Erythroblast (primary cell): ENCODE results near the gene MYLK.

Experiments
- DNase-seq, 2 experiments: peaks; one replicate each; lab custom pipeline; 2025; lab: John Stamatoyannopoulos, UW
- GATA1 ChIP-seq: IDR thresholded peaks from 2 replicates; pipeline ENCODE4 v1.6.1; 2011; ENCODE audit warnings: low read depth, mild to moderate bottlenecking, control low read depth, low read length, moderate library complexity
- POLR2A ChIP-seq: IDR thresholded peaks from 2 replicates; pipeline ENCODE4 v1.6.1; 2011; ENCODE audit warnings: mild to moderate bottlenecking, low read length

MYLK gene

DNA sequence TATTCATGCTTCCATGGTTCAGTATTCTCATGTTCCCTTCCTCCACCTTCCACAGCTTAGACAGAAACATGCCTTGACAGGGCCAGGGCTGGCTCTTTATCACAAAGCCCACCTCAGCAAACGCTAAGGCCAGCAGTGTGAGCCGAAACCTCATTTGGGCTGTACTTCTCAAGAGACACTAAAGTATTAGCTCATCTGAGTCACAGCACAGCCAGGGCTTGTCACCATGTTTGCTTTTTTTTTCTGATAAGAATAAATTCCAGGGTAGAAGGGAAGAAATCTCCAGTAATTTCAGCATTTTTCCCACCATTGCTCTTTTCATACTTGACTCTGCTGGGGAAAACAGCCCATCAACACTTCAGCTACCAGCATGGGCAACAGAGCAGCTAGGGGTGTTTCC is 95.4 kb downstream of the MYLK start:
- TF ChIP-seq GATA1 (no peak), POLR2A (no peak)

DNA sequence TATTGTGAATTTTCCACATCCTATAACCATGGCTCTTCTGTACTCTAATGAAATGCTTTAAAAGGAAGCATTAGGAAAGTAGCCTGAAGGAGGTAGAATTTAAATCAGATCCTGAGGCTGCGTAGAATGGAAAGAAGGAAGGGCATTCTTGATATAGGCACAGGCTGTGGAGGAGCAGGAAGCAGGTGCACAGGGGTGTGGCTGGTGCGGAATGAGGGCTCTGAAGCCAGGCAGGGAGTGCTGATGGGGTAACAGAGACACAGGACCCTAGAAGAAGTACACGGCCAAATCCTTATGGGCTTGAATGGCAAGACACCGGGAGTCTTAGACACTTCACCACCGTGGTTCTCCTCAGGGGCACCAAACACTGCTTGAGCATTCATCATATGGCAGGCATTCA is 97.0 kb downstream of the MYLK start:
- no peak for TF ChIP-seq GATA1
- TF ChIP-seq POLR2A: no peak
- no peak for DNase-seq

More for the DNA sequence above, 95.4 kb downstream of the MYLK start:
- no peak for DNase-seq

DNA sequence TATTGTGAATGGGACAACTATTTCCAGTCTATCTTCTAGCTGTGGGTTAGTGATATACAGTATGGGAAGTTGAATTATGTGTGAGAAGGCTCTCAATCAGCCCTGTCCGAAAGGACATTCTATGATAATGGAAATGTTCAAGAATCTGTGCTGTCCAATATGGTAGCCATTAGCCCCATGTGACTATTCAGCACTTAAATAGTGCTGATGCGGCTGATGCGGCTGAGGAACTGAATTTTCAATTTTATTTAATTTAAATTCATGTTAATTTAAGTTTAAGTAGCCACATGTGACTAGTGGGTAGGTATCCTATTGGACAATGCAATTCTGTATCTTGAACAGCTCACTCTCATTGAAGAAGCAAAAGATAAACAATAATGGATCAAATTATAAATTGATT is 98.5 kb downstream of the MYLK start:
- DNase-seq: no peak
- TF ChIP-seq GATA1 (no peak), POLR2A (no peak)

DNA sequence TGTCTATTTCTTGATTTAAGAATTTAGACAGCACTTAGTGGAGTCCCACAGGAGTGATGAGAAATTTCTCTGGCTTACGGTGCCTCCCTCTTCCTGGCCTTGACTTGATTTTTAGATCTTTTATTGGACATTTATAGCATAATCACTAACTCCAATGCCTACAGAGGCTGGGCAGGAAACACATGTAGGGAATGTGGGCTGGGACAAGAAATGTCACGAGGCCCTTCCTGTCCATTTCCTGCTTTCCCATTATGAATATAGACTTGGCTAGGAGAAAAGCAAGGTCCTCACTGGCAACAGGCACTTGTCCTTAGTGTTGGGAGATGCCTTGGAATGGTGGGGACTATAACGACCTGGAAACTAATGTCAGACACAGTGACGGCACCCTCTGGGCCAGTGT is 100.3 kb downstream of the MYLK start:
- no peak for TF ChIP-seq POLR2A
- no peak for DNase-seq

DNA sequence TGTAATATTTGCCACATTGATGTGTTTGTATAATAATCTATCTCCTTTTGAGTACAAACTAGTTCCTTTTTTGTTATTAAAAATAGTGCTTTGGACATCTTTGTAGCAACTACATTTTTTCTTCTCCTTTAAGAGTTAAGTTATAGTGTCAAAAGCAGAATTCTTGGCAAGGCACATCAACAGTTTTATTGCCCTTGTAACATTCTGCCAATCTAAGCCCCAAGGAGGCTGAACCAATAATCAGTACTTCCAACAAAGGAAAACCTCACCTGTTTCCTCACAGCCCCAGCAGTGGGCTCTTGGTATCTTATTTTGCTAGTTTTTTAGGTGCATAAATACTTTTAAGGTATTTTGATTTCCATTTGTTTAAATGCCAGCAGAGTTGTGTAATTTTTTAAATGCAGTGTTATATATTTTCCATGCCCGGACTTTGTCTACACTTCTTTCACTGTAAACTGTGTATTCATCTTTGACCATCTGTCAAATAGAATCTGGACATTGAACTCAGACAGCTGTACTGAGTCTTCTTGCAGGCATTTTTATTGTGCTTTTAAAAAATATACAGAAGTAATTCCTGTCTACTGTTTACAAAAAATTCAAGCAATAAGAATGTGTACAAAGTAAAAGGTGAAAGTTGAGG is 101.0 kb downstream of the MYLK start:
- TF ChIP-seq GATA1 (no peak), POLR2A (no peak)
- DNase-seq: no peak

DNA sequence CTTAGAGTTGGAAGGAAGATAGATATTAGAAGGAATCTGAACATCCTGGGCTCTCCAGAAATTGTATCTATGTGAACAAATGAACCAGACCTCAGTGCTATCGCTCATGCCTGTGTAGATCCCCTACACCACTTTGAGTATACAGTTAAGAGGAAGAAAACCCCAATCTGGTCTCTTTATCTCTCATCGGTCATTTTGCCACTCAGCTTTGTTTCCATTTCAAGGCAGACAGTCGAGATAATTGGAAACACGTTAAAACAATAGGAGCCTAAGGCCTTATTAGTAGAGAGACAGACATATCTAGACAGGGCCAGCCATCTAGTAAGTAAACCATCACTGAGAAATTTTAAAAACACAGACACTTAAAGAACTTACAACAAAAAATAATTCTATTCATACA is 101.6 kb downstream of the MYLK start:
- TF ChIP-seq POLR2A: no peak
- no peak for TF ChIP-seq GATA1
- no peak for DNase-seq

DNA sequence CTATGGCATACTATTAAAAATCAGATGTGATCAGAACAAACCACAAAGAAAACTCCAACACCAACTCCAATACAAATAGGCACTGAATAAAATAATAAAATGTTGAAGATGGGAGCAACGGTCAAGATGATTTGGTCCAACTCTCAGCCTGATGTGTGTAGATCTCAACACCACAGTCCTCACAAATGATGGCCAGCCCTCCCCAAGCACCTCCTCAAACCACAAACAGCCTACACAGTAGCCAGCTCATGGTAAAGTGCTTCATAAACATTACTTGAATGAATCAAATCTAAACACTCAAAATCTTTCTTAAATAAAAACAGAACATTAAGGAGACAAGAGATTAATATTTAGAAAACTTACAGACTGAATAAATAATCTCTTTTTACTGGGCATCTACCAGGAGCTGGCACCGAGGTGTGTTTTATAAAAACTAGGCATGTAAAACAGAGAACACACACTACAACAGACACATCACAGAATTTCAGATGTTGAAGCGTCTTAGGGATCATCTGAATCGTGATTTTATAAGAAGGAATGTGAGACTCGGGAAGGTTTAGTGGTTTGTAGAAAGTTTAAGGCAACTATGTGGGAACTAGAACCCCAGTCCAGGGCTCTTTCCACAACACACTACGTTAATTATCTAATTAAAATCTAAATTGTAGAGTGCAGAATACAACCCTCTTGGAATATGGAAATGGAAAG is 102.4 kb downstream of the MYLK start:
- DNase-seq: no peak

DNA sequence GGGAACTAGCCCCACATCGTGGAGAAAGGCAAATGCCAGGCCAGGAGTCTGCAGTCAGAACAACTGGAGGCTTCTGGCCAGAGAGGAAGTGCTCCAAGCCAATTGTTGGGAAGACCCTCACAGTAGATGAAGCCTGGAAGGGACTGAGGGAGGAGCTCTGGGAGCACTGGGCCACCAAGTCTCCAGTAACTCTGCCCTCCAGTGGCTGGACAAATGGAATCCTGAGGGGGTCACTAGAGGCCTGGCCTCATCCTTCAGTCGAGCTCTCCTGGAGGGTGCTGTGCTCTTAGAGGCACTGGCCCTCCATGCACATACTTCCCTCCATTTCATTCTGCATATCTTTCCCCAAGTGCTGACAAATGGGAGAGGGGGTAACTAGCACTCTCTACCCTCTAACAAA is 103.0 kb downstream of the MYLK start:
- no peak for DNase-seq

More for the DNA sequence above, 102.4 kb downstream of the MYLK start:
- TF ChIP-seq GATA1 (no peak), POLR2A (no peak)

DNA sequence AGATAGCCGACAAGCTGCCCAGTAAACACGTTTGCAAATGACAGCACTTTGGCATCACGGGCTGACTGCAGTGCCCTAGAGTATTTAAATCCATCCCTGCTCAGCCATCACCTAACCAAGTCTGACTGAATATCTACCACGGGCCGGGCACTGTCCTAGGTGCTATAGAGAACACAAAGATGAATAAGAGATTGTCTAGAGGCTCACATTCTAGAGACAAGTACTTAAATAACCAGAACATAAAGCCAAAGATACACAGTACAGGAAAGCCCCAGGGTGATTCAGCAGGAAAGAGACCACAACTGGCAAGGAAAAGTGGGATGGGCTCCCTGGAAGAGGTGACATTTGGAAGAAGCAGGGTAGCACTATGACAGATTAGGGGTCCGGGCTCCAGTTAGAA is 103.5 kb downstream of the MYLK start:
- no peak for DNase-seq
- TF ChIP-seq POLR2A: no peak
- no peak for TF ChIP-seq GATA1

More for the DNA sequence above, 103.0 kb downstream of the MYLK start:
- TF ChIP-seq GATA1: no peak
- no peak for TF ChIP-seq POLR2A

DNA sequence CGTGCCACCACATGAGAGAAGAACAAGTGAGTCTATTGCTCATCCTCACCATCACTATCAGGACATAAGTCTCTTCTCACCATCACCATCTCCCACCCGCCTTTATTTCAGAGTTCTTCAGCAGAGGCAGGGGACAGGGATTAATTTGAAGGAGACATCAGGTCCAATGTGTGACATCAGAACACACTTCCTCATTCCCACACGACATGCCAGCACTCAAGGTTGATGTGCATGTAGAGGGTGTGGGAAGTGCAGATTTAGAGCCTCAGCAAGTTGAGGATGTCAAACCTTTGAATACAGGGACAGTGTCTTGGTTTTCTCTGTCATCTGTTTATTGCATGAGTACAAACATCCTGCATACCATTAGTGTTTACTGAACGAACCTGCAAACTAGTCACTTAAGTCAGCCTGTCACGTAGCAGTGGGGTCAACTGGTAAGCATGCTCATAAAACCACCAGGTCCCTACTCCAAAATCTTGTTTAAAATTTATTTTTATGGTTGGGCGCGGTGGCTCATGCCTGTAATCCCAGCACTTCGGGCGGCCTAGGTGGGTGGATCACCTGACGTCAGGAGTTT is 104.4 kb downstream of the MYLK start:
- DNase-seq: no peak

DNA sequence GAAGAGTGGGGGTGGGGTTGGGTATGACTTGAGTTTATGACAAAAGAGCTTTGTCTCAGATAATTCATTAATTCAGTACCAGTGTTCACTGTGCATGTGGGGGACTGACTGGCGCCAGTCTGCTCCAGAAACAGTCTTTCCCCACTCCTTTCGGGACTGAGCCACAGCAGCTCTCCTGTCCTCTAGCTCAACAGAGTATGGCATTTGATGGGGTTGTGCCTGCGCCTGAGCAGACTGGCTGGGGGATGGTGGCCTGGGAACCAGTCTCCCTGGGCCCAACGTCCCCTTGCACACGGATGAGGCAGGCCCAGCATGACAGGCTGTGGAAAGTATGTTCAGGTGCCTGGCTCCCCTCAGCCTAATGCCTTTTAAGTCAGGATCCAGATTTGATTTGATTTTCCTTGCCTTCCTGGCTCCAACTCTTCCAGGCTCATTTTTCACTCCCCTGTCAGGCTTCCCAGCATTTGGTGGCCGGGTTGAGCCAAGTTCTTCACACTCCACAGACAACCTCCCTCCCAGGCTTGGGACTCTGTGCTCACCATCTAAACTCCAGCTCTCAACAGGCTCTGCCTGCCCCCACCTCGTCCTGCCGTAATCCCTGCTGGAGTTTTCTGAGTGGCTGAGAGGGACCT is 105.0 kb downstream of the MYLK start:
- no peak for DNase-seq
- TF ChIP-seq POLR2A: no peak
- TF ChIP-seq GATA1: no peak

More for the DNA sequence above, 104.4 kb downstream of the MYLK start:
- no peak for TF ChIP-seq GATA1
- no peak for TF ChIP-seq POLR2A

DNA sequence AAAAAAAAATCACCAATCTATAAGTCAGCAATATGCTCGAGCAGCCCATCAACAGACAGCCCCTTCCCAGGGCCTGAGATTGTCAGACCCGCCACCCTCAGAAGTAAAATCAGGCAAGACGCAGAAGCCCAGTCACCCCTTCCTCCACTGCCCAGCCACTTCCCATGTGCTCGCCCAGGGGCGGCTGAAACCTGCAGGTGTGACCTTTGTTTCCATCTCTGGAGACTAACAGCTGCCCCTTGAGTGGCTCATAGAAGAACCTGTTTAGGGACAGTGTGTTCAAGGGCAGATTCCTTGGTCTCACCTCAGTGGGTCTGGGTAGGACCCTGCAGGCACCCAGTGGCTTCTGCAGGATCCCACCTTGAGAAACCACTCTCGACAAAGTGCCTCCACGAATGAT is 105.6 kb downstream of the MYLK start:
- TF ChIP-seq GATA1 (no peak), POLR2A (no peak)
- no peak for DNase-seq

DNA sequence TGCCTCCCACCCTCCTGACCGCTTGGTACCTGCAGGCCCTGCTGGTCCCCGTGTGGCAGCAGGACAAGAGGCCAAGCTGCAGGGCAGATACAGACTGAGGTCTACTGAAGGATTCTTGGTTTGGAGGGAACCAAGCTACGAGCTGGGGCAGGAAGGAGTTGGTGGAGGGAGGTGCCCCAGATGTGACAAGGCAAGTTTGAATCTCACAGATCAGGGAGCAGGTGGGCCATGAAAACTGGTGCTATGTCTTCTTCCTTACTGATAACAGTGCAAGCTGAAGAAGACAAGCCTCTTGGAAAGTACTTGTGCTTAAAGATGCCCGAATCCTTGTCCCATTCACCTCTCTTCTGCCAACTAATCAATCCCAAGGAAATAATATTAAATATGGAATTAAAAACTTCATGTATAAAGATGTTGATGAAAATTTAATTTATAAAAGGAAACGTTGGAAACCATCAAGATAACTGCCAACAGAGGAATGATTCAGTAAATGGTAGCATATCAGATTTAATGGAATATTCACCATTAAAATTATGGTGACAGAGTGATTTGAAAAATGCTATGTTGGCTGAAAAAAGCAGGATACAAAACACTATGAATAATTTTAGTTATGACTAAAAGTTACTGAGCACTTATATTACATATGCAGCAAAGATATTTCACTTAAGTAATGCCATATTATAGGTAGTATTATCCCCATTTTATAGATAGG is 107.9 kb downstream of the MYLK start:
- TF ChIP-seq POLR2A (no peak), GATA1 (no peak)
- DNase-seq: no peak

DNA sequence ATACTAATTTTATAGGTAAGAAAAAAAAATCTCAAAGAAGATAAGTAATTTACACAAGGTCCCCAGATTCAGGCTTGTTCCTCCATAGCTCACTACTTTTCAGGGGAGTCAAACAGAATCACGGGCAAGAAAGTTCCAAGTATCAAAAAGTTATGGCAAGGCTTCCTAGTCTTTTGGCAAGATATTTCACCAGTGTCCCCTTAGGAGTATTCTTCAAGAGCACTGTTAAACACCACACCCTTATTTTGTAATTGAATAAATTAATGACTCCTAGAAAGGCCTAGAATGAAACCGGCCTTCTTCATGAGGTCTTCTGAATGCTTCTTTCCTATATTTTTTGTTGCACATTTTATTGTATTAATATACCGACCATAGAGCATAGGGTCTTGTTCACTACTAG is 109.7 kb downstream of the MYLK start:
- DNase-seq: no peak
- no peak for TF ChIP-seq POLR2A
- no peak for TF ChIP-seq GATA1
